ENCODE results near the gene SF3B3. TPM values are rescaled to one million over a fixed set of nuclear protein-coding genes. Genes with fewer than 3 reads are reported as not detected.
"Not testable (repeated sequence)": the region's sequence is repeated elsewhere in the genome, so short reads cannot be mapped to it uniquely, and the experiment has no call there.

Gene SF3B3
- total and polyA plus RNA-seq, 5 donors from 2014 or later: 110 to 190 (median 138) TPM

- no peak overlapping the region for H3K27ac ChIP-seq (ENCODE audit: insufficient read depth, low read length, poor library complexity, severe bottlenecking)
- H3K4me1 ChIP-seq (ENCODE audit: control insufficient read depth, insufficient read depth, low read length, poor library complexity, severe bottlenecking): peaks cover 41% of the 10 kb centered on the region
- H3K4me3 ChIP-seq (ENCODE audit: low read depth, low read length): peak overlapping the region; percentile 34
Measured at GRCh38 chr16:70529051-70529777, 5.6 kb downstream of the SF3B3 start.

GRCh38 chr16:70529954-70530353, 6.3 kb downstream of the SF3B3 start:
- Mint-ChIP-seq H3K4me1 (peaks cover 27 to 67% (median 49%) of the 10 kb centered on the region in 4 donors), H3K36me3 (peaks cover 43% of the 10 kb centered on the region)
- Histone ChIP-seq H3K36me3 (ENCODE audit: control insufficient read depth, insufficient read depth, low read length) (peaks cover 74% of the 10 kb centered on the region), H3K4me1 (ENCODE audit: control insufficient read depth, insufficient read depth, low read length, poor library complexity, severe bottlenecking) (peaks cover 39% of the 10 kb centered on the region)
- not testable (repeated sequence) for H3K4me3 ChIP-seq (ENCODE audit: low read depth, low read length); ATAC-seq (ENCODE audit: low read depth in 2 of 2); H3K9me3 Mint-ChIP-seq; H3K27me3 Mint-ChIP-seq; DNase-seq; H3K27ac ChIP-seq (ENCODE audit: insufficient read depth, low read length, poor library complexity, severe bottlenecking); H3K4me3 Mint-ChIP-seq; H3K27me3 ChIP-seq (ENCODE audit: control insufficient read depth, insufficient read depth, low read length); H3K27ac Mint-ChIP-seq; H3K9me3 ChIP-seq (ENCODE audit: control insufficient read depth in 2 of 2, low read length in 2 of 2)

More at GRCh38 chr16:70529051-70529777, 5.6 kb downstream of the SF3B3 start:
- peak overlapping the region; percentile 44 to 91 (median 58) for H3K4me3 Mint-ChIP-seq
- Histone ChIP-seq H3K9me3 (ENCODE audit: control insufficient read depth in 2 of 2, low read length in 2 of 2) (no peaks in the 10 kb centered on the region), H3K27me3 (ENCODE audit: control insufficient read depth, insufficient read depth, low read length) (no peaks in the 10 kb centered on the region), H3K36me3 (ENCODE audit: control insufficient read depth, insufficient read depth, low read length) (peaks cover 67% of the 10 kb centered on the region)
- peak in 1 of 2 donors; percentile 62 for ATAC-seq (ENCODE audit: low read depth in 2 of 2)
- no peaks in the 10 kb centered on the region for H3K9me3 Mint-ChIP-seq
- no peaks in the 10 kb centered on the region for H3K27me3 Mint-ChIP-seq
- peak overlapping the region; percentile 38 to 86 (median 62) for H3K27ac Mint-ChIP-seq
- DNase-seq: peak in 2 of 3 donors; percentile 40 to 66
- H3K4me1 Mint-ChIP-seq: peaks cover 27 to 67% (median 52%) of the 10 kb centered on the region in 4 donors
- H3K36me3 Mint-ChIP-seq: peaks cover 40% of the 10 kb centered on the region

GRCh38 chr16:70534971-70535370, 11.4 kb downstream of the SF3B3 start:
- Mint-ChIP-seq H3K4me1 (peaks cover 19 to 38% (median 27%) of the 10 kb centered on the region in 4 donors), H3K36me3 (peaks cover 58% of the 10 kb centered on the region), H3K4me3 (no peak overlapping the region), H3K9me3 (no peaks in the 10 kb centered on the region), H3K27ac (peak overlapping the region in 1 of 3 donors; percentile 3), H3K27me3 (no peaks in the 10 kb centered on the region)
- no peaks in the 10 kb centered on the region for H3K4me1 ChIP-seq (ENCODE audit: control insufficient read depth, insufficient read depth, low read length, poor library complexity, severe bottlenecking)
- no peak overlapping the region for H3K4me3 ChIP-seq (ENCODE audit: low read depth, low read length)
- ATAC-seq (ENCODE audit: low read depth in 2 of 2) (no peak), DNase-seq (no peak)
- H3K36me3 ChIP-seq (ENCODE audit: control insufficient read depth, insufficient read depth, low read length): peaks cover 96% of the 10 kb centered on the region
- H3K9me3 ChIP-seq (ENCODE audit: control insufficient read depth in 2 of 2, low read length in 2 of 2): no peaks in the 10 kb centered on the region
- H3K27me3 ChIP-seq (ENCODE audit: control insufficient read depth, insufficient read depth, low read length): no peaks in the 10 kb centered on the region
- H3K27ac ChIP-seq (ENCODE audit: insufficient read depth, low read length, poor library complexity, severe bottlenecking): no peak overlapping the region

GRCh38 chr16:70540994-70541393, 17.4 kb downstream of the SF3B3 start:
- peaks cover 37% of the 10 kb centered on the region for H3K36me3 Mint-ChIP-seq
- Histone ChIP-seq H3K4me3 (ENCODE audit: low read depth, low read length) (no peak overlapping the region), H3K9me3 (ENCODE audit: control insufficient read depth in 2 of 2, low read length in 2 of 2) (no peaks in the 10 kb centered on the region), H3K36me3 (ENCODE audit: control insufficient read depth, insufficient read depth, low read length) (peaks cover 95% of the 10 kb centered on the region), H3K27ac (ENCODE audit: insufficient read depth, low read length, poor library complexity, severe bottlenecking) (no peak overlapping the region), H3K27me3 (ENCODE audit: control insufficient read depth, insufficient read depth, low read length) (no peaks in the 10 kb centered on the region), H3K4me1 (ENCODE audit: control insufficient read depth, insufficient read depth, low read length, poor library complexity, severe bottlenecking) (no peaks in the 10 kb centered on the region)
- H3K4me1 Mint-ChIP-seq: peaks cover 8 to 19% (median 14%) of the 10 kb centered on the region in 4 donors
- no peaks in the 10 kb centered on the region for H3K9me3 Mint-ChIP-seq
- H3K27ac Mint-ChIP-seq: no peak overlapping the region
- no peak for DNase-seq
- ATAC-seq (ENCODE audit: low read depth in 2 of 2): no peak
- H3K4me3 Mint-ChIP-seq: no peak overlapping the region
- H3K27me3 Mint-ChIP-seq: no peaks in the 10 kb centered on the region

- DNase-seq: no peak
- Histone ChIP-seq H3K4me1 (ENCODE audit: control insufficient read depth, insufficient read depth, low read length, poor library complexity, severe bottlenecking) (no peaks in the 10 kb centered on the region), H3K27me3 (ENCODE audit: control insufficient read depth, insufficient read depth, low read length) (no peaks in the 10 kb centered on the region), H3K27ac (ENCODE audit: insufficient read depth, low read length, poor library complexity, severe bottlenecking) (no peak overlapping the region), H3K36me3 (ENCODE audit: control insufficient read depth, insufficient read depth, low read length) (peaks cover 93% of the 10 kb centered on the region), H3K9me3 (ENCODE audit: control insufficient read depth in 2 of 2, low read length in 2 of 2) (no peaks in the 10 kb centered on the region), H3K4me3 (ENCODE audit: low read depth, low read length) (no peak overlapping the region)
- no peak for ATAC-seq (ENCODE audit: low read depth in 2 of 2)
- no peaks in the 10 kb centered on the region for H3K27me3 Mint-ChIP-seq
- peaks cover 4 to 20% (median 13%) of the 10 kb centered on the region in 4 donors for H3K4me1 Mint-ChIP-seq
- no peak overlapping the region for H3K4me3 Mint-ChIP-seq
- peaks cover 32% of the 10 kb centered on the region for H3K36me3 Mint-ChIP-seq
- H3K9me3 Mint-ChIP-seq: no peaks in the 10 kb centered on the region
- peak overlapping the region in 1 of 3 donors; percentile 32 for H3K27ac Mint-ChIP-seq
Measured at GRCh38 chr16:70544548-70544947, 20.9 kb downstream of the SF3B3 start.

GRCh38 chr16:70548936-70549335, 25.3 kb downstream of the SF3B3 start:
- Histone ChIP-seq H3K27me3 (ENCODE audit: control insufficient read depth, insufficient read depth, low read length) (no peaks in the 10 kb centered on the region), H3K9me3 (ENCODE audit: control insufficient read depth in 2 of 2, low read length in 2 of 2) (no peaks in the 10 kb centered on the region), H3K4me1 (ENCODE audit: control insufficient read depth, insufficient read depth, low read length, poor library complexity, severe bottlenecking) (no peaks in the 10 kb centered on the region), H3K4me3 (ENCODE audit: low read depth, low read length) (no peak overlapping the region), H3K27ac (ENCODE audit: insufficient read depth, low read length, poor library complexity, severe bottlenecking) (no peak overlapping the region), H3K36me3 (ENCODE audit: control insufficient read depth, insufficient read depth, low read length) (peaks cover 92% of the 10 kb centered on the region)
- Mint-ChIP-seq H3K27me3 (no peaks in the 10 kb centered on the region), H3K4me3 (no peak overlapping the region), H3K36me3 (peaks cover 48% of the 10 kb centered on the region), H3K4me1 (peaks cover 5 to 29% (median 19%) of the 10 kb centered on the region in 4 donors), H3K27ac (peak overlapping the region in 2 of 3 donors; percentile 12 to 27), H3K9me3 (no peaks in the 10 kb centered on the region)
- DNase-seq (no peak), ATAC-seq (ENCODE audit: low read depth in 2 of 2) (no peak)

- Histone ChIP-seq H3K4me3 (ENCODE audit: low read depth, low read length) (no peak overlapping the region), H3K27me3 (ENCODE audit: control insufficient read depth, insufficient read depth, low read length) (no peaks in the 10 kb centered on the region), H3K9me3 (ENCODE audit: control insufficient read depth in 2 of 2, low read length in 2 of 2) (no peaks in the 10 kb centered on the region), H3K4me1 (ENCODE audit: control insufficient read depth, insufficient read depth, low read length, poor library complexity, severe bottlenecking) (no peaks in the 10 kb centered on the region), H3K36me3 (ENCODE audit: control insufficient read depth, insufficient read depth, low read length) (peaks cover 92% of the 10 kb centered on the region), H3K27ac (ENCODE audit: insufficient read depth, low read length, poor library complexity, severe bottlenecking) (no peak overlapping the region)
- H3K36me3 Mint-ChIP-seq: peaks cover 50% of the 10 kb centered on the region
- H3K9me3 Mint-ChIP-seq: no peaks in the 10 kb centered on the region
- peak overlapping the region; percentile 32 to 77 (median 61) for H3K27ac Mint-ChIP-seq
- H3K4me3 Mint-ChIP-seq: no peak overlapping the region
- no peak for ATAC-seq (ENCODE audit: low read depth in 2 of 2)
- H3K4me1 Mint-ChIP-seq: peaks cover 5 to 29% (median 20%) of the 10 kb centered on the region in 4 donors
- no peaks in the 10 kb centered on the region for H3K27me3 Mint-ChIP-seq
- DNase-seq: no peak
Measured at GRCh38 chr16:70550082-70550481, 26.5 kb downstream of the SF3B3 start.

- Mint-ChIP-seq H3K27me3 (no peaks in the 10 kb centered on the region), H3K27ac (peak overlapping the region in 2 of 3 donors; percentile 38 to 55), H3K4me1 (peaks cover 9 to 29% (median 17%) of the 10 kb centered on the region in 4 donors), H3K4me3 (no peak overlapping the region), H3K9me3 (no peaks in the 10 kb centered on the region), H3K36me3 (peaks cover 62% of the 10 kb centered on the region)
- no peaks in the 10 kb centered on the region for H3K27me3 ChIP-seq (ENCODE audit: control insufficient read depth, insufficient read depth, low read length)
- H3K36me3 ChIP-seq (ENCODE audit: control insufficient read depth, insufficient read depth, low read length): peaks cover 94% of the 10 kb centered on the region
- no peaks in the 10 kb centered on the region for H3K9me3 ChIP-seq (ENCODE audit: control insufficient read depth in 2 of 2, low read length in 2 of 2)
- H3K4me3 ChIP-seq (ENCODE audit: low read depth, low read length): no peak overlapping the region
- no peaks in the 10 kb centered on the region for H3K4me1 ChIP-seq (ENCODE audit: control insufficient read depth, insufficient read depth, low read length, poor library complexity, severe bottlenecking)
- DNase-seq: no peak
- H3K27ac ChIP-seq (ENCODE audit: insufficient read depth, low read length, poor library complexity, severe bottlenecking): no peak overlapping the region
- ATAC-seq (ENCODE audit: low read depth in 2 of 2): no peak
Measured at GRCh38 chr16:70551788-70552187, 28.2 kb downstream of the SF3B3 start.
